NK-92 (cell line): Measurements from ENCODE around the gene LIPG.
"Not testable (repeated sequence)": the region's sequence is repeated elsewhere in the genome, so short reads cannot be mapped to it uniquely, and the experiment has no call there.

Experiments
- DNase-seq: peaks from one replicate; lab custom pipeline; 2025; ENCODE audit not compliant: unreplicated experiment; lab: John Stamatoyannopoulos, UW

LIPG gene

DNA sequence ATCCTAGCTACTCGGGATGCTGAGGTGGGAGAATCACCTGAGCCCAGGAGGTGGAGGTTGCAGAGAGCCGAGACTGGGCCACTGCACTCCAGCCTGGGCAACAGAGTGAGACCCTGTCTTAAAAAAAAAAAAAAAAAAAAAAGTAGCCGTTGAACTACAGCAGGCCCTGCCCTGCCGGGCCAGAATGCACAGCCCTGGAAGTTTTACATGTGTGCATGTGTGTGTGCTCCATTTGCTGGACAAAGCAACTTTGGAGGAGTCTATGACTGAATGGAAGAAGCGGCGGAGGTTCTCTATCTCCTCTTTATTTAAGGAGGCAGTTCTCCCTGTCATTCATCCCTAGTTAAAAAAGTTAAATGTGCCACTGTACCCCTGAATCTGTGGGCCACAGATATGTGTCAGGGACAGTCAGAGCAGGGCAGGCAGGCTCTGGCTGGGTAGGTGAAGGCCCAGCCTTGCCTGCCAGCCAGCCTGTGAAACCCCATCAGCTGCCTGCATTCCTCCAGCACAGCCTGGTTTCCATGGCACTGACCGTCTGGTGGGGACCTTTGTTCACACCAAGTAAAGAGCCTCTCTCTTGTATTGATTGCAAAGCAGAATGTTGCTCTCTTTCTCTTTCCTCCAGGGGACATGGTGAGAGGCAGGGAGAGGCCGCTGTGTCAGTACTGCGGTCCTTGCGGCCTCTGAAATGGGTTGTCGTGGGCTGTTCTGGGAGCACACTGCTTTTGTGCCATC lies 10.9 kb downstream of the LIPG start:
- no peak for DNase-seq

DNA sequence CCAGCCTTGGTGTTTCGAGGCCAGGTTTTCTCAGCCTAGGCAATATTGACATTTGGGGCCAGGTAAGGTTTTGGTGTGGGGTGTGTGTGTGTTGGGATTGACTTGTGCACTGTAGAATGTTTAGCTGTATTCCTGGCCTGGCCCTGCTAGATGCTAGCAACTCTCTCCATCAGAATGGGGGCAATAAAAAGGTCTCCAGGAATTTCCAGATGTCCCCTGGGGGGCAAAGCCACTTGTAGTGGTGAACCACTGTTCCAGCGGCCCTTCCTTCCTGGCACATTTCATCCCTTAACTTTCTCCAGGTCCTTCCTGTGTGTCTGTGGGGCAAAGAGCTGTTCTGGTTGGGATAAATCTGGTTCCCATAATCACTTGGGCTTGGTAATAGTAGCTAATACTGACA lies 12.0 kb downstream of the LIPG start:
- DNase-seq, result no peak

DNA sequence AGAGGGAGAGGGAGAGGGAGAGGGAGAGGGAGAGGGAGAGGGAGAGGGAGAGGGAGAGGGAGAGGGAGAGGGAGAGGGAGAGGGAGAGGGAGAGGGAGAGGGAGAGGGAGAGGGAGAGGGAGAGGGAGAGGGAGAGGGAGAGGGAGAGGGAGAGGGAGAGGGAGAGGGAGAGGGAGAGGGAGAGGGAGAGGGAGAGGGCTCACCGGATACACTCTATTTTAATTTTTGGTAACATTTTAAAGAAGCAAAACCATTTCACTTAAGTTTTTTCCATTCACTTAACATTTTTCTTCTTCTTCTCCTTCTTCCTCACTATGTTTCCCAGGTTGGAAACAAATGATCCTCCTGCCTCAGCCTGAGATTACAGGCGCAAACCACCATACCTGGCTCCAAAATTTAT lies 17.2 kb downstream of the LIPG start:
- DNase-seq, result not testable (repeated sequence)

DNA sequence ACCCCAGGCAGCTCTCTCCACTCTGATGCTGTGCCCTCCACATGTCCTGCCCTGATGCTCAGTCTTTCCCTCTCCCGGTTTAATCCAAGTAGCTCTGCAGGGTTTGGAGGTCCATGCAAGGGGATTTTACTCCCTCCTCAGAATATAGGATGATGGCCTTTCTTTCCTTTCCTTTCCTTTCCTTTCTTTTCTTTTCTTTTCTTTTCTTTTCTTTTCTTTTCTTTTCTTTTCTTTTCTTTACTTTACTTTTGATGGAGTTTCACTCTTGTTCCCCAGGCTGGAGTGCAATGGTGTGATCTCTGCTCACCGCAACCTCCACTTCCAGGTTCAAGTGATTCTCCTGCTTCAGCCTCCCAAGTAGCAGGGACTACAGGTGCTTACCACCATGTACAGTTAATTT lies 17.7 kb downstream of the LIPG start:
- DNase-seq, result not testable (repeated sequence)

DNA sequence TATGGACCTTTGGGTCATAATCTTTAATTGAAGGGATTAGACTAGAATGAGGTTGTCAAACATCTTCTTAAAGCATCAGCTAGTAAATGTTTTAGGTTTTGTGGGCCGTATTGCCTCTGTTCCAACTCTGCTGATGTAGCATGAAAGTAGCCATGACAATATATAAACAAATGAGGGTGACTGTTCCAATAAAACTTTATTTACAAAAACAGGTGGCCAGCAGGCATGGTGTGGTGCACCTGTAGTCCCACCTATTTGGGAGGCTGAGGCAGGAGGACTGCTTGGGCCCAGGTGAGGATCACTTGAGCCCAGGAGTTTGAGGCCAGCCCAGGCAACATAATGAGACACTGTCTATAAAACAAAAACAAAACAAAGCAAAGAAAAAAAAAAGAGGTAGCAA lies 18.4 kb downstream of the LIPG start:
- no peak for DNase-seq

DNA sequence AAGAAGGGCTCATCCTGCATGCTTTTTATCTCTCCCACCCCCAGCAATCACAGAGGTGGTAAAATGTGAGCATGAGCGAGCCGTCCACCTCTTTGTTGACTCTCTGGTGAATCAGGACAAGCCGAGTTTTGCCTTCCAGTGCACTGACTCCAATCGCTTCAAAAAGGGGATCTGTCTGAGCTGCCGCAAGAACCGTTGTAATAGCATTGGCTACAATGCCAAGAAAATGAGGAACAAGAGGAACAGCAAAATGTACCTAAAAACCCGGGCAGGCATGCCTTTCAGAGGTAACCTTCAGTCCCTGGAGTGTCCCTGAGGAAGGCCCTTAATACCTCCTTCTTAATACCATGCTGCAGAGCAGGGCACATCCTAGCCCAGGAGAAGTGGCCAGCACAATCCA lies 19.5 kb downstream of the LIPG start:
- no peak for DNase-seq

DNA sequence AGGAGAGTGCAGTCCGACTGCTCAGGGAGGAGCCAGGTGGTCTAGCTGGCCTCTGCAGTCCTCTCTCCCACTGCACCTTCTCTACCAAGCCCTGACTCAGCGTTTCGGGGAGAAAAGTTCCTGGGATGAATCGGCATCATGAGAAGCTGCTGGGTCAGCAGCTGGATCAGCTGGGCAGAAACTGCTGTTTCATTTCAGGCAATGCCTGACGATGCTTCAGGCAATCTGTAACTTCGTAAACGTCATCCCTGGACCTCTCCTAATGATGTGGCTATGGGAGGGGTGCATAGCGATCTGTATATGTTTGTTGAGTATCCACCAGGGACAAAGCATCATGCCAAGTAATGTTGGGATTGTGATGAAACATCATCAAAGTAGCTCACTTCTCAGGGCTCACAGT lies 20.7 kb downstream of the LIPG start:
- no peak for DNase-seq

DNA sequence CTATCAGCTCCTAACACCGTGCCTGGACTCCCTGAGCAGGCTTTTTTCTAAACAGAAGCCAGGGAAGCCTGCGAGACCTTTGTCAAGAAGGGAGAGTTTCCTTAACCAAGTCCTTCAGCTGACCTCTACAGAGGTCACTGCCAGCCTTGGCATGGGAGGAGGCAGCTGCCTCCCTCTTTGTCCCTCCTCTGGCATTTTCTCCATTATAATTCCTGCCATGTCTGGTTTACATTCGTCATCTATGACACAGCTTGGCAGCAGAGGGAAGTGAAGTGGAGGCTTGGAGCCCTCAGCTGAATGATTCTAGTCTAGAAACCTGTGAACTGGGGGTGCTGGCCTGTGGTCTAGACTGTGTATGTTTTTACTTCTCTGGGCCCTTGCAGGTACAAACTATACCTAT lies 22.5 kb downstream of the LIPG start:
- no peak for DNase-seq

DNA sequence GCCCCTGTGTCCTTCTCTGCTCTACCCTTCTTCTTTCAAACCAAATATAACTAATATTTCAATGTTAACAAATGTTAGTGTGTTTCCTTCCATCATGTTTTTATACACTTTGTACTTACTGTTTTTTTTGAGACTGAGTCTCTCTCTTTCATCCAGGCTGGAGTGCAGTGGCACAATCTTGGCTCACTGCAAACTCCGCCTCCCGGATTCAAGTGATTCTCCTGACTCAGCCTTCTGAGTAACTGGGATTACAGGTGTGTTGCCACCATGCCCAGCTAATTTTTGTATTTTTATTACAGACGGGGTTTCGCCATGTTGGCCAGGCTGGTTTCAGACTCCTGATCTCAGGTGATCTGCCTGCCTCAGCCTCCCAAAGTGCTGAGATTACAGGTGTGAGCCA lies 23.1 kb downstream of the LIPG start:
- not testable (repeated sequence) for DNase-seq

DNA sequence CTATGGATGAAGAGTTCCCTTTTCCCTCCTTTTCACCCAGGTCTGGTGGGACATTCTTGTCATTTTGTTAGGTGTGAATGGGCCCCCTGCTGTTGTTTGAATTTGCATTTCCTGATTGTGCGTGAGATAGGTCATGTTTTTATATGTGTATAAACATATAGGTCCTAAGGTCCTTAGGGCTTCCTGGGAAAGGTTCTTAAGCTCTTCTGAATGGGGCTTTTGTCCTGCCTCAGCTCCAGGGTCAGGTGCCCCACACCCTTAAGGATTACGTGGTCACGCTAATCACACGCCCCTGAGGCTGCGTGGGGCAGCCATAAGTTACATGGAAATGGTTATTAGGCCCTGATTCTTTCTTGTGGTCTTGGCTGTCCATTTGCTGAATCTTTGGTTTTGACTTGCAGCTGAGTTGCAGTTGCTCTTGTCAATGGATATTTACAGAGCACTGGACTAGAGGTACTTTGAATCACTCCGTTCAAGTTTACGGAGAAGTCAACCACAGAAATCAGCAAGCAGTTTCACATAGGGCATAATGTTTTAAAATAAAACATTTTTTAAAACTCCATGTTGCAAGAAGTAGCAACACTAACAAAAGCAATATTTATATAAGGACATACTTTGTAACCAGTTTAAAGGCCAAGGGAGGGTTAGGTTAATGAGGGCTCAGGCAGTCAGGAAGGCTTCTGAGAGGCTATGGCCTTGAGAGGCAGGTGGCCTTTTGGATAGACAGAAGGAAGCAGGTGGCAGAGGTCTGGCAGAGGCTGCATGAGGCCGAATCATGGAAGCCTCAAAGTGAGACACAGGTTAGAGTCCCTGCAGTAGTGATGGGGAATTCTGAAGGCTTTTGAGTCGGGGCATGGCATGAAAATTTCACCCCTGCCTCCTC lies 24.2 kb downstream of the LIPG start:
- no peak for DNase-seq

DNA sequence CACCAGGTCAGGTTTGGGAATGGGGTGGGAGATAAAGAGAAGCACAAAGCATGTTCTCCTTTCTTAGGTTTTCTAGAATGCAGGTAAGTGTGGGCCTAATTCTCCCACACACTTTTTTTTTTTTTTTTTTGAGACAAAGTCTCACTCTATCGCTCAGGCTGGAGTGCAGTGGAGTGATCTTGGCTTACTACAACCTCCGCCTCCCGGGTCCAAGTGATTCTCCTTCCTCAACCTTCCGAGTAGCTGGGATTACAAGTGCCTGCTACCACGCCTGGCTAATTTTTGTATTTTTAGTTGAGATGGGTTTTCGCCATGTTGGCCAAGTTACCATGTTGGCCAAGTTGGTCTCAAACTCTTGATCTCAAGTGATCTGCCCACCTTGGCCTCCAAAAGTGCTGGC lies 26.3 kb downstream of the LIPG start:
- DNase-seq, result no peak

DNA sequence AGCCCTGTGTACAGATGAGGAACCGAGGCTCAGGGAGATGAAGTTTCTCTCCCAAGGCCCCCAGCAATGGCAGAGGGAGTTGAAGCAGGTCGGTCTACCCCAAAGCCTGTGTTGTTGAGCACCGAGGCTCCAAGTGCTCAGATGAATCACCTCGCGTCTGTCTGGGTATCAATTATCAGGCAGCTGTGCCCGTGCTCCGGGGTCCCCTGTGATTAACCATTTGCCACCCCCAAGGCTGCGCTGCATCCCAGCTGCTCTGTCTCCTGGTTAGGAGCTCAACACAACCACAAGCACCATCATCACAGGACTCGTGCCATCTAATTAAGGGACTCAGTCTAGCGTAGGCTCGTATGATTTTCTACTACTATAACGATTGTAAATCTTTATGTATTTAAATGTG lies 27.1 kb downstream of the LIPG start:
- no peak for DNase-seq

DNA sequence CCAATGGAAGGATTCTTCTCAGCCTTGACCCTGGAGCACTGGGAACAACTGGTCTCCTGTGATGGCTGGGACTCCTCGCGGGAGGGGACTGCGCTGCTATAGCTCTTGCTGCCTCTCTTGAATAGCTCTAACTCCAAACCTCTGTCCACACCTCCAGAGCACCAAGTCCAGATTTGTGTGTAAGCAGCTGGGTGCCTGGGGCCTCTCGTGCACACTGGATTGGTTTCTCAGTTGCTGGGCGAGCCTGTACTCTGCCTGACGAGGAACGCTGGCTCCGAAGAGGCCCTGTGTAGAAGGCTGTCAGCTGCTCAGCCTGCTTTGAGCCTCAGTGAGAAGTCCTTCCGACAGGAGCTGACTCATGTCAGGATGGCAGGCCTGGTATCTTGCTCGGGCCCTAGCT lies 28.8 kb downstream of the LIPG start:
- DNase-seq, result no peak

DNA sequence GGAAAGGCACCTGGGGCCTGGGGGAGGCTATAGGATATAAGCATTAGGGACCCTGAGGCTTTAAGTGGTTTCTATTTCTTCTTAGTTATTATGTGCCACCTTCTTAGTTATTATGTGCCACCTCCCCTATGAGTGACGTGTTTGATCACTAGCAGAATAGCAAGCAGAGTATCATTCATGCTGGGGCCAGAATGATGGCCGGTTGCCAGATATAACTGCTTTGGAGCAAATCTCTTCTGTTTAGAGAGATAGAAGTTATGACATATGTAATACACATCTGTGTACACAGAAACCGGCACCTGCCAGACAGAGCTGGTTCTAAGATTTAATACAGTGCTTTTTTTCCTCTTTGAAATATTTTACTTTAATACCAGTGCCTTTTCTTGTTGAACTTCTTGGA lies 29.4 kb downstream of the LIPG start:
- no peak for DNase-seq

DNA sequence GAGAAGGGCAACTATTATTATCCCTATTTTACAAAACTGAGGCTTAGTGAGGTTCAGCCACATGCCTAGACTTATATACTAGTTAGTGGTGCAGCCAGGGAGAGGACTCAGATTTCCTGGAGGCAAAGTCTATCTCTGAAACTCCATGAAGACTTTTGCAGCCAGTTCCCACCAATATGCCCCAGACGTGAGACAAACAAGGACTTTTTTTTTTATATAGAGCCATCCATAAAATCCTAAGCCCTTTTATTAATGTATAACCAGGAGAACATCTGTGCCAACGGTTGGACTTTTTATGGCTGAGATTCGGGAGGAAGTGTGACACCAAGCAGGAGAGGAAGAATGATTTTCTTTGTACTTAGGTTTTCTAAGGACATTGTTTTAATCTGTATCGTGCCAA lies 29.9 kb downstream of the LIPG start:
- DNase-seq, result no peak

DNA sequence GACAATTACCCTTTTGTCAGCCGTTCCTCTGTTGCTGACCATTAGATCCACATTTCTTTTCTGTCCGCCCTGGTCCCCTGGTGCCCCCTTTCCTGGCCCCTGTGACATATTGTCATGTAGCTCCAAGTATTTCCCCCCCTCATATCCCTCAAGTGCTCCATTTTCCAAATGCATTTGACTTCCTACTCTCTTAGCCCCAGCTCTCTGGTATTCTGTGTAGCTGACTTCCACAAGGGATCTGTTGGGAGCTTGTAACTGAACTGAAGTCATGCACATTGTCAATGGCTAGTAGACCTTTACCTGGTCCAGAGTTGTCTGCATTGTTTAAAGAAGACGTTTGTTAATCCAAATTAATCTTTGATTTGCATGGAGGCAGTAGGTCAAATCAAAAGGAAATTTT lies 34.8 kb downstream of the LIPG start:
- DNase-seq, result no peak

DNA sequence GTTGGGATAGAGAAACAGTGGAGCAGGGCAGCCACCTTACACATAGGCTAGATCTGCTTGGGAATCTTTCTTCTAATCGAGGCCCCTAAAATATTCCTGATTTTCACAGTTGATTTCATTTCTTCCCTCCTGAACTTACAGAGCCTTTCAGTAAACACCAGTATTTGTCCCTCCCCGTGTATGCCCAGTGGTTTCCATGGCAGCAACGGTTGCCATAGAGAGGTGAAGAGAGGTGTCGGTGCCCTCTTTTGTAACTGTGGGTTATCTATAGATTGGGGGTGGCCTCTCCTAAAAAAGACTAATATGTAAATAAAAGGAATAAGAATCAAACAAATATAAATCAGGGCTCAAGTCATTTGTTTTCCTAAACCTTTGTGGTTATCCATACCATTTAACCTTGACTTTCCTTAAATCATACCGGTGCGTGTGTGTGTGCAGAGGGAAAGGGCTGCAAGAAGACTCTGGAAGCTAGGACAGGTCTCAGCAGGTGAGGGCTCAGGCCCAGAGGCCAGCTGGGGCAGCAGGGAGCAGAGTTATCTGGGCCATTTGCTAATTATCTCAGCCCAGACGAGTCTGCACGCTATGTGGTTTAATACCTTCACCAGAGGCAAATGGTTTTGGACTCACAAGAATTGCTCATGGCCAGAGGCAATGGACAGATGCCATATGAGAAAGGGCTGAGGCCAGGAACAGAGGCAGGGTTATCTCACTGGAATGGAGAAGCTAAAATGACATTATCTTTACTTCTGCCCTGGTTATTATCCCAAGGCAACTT lies 35.5 kb downstream of the LIPG start:
- no peak for DNase-seq

DNA sequence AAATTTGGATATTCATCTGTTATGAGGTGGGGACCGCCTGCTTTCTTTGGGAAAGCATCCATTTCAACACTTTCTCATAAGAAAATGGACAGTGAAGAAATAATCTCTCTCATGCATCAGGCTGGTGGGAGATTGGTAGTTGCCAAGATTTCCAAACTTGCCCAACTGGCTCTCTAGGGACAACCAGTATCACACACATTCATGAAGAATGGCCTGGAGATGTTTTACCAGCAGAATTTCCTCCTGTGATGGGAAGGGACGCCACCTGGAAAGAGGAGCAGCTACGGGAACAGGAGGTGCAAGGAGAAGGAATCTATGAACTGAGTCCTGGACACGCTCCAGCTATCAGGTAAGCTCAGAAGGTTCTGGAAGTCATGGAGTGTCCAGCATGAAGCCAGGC lies 39.4 kb downstream of the LIPG start:
- no peak for DNase-seq

DNA sequence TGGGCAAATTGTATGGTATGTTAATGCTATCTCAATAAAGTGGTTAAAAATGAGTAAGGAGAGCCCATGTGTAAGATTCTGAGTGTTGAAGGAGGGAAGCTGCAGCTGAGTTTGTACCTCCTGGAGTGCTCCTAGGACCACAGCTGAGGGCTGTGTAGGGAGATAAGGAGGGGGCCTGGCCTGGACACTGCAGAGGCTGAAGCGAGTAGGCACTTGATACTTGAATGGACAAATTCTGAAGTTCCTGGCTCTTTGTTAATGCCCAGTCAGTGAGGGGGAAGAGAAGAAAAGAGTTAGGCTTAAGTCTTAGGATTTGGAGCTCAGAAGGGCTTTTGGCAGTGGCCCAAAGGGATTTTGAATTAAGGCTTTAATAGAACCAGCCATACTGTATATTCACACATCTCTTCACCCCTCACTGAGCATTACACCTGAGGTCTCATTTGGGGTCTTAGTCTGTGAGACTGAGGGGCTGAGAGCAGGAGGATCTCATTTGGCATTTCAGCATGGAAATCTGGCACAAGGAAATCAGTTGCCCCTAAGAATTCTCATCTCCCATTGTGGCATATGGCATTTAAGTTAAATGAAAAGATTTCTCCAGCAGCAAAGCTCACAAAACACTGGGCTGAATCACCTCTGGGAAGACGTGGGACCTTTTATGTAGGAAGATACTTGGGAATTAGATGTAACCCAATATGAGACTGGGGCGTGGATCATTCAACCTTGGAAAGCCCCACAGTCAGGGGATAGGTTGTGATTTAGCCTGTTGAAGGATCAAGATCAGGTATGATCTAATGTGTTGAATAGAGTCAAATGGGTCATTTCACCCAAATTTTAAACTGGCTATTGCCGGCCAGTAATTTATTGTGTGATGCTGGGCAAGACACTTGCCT lies 46.8 kb downstream of the LIPG start:
- no peak for DNase-seq

DNA sequence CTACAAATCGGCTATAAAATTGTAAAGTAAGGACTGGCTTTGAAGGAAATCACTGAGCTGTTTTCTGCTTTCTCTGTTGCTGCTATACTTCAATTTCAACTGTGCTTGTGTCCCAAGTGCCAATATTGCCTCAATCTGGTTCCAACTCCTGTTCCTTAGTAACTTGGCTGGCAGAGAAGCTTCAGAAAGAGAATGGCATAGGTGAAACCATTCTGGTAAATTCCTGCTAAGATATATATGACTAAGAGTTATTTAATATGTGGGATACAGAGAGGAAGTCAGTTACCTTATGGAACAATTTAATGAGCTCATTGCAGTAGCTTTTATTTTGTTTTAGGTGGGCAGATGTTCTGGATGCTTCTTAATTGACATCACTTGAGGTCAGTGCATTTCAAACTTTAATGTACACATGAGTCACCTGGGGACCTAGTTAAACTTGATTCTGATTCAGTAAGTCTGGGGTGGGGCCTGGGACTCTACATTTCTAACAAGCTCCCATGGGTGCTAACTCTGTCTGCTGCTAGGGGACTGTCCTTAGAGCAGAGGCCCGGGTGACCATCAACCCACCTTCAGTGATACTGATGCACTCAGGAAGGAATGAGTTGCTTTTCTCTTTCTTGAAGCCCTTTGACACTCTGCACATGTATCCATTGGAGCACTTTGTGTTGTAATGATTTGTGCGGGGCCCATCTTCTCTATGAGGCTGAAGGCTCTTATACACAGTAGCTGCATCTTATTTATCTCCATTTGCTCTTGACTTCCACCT lies 47.6 kb downstream of the LIPG start:
- no peak for DNase-seq
